GM13976 (cell line): ENCODE data around the gene AKT2.

ENCODE experiments used
- DNase-seq: peaks from one replicate; pipeline ENCODE4 v3.0.0; 2012; ENCODE audit warnings: low spot score
- CTCF ChIP-seq: IDR thresholded peaks from 2 replicates; pipeline ENCODE4 v1.5.1; 2012; ENCODE audit warnings: borderline replicate concordance, mild to moderate bottlenecking; ENCODE audit not compliant: insufficient read depth; ENCODE audit errors: extremely low read depth, missing control alignments, control extremely low read depth
- in situ Hi-C: fragments of 300-500 bp; cut with MboI; formaldehyde crosslinking; loops from one replicate; pipeline ENCODE4 v1.12.0; 2022; ENCODE audit warnings: low sequenced_read_pairs, mixed read lengths, inconsistent platforms; ENCODE audit not compliant: unreplicated experiment

The AKT2 gene

GRCh38 chr19:40234429-40235237 lies 50.5 kb downstream of the AKT2 start:
- in situ Hi-C loops: loop anchor here (25.0 kb wide), 1 partner anchor 347 kb away; no protein-coding TSS in a partner anchor
- DNase-seq: no peak
- TF ChIP-seq CTCF: no peak

- in situ Hi-C loops: loop anchor here (25.0 kb wide), 1 partner anchor 347 kb away; no protein-coding TSS in a partner anchor
- TF ChIP-seq CTCF: no peak
- no peak for DNase-seq
These were observed 51.2 kb downstream of the AKT2 start for GRCh38 chr19:40233811-40234389.

GRCh38 chr19:40232949-40233810 lies 52.0 kb downstream of the AKT2 start:
- TF ChIP-seq CTCF: no peak
- in situ Hi-C loops: loop anchor here (25.0 kb wide), 1 partner anchor 346 kb away; no protein-coding TSS in a partner anchor
- no peak for DNase-seq

- in situ Hi-C loops: loop anchor here (25.0 kb wide), 1 partner anchor 345 kb away; no protein-coding TSS in a partner anchor
- no peak for TF ChIP-seq CTCF
- DNase-seq: no peak
These were observed 52.7 kb downstream of the AKT2 start for GRCh38 chr19:40232479-40232878.

GRCh38 chr19:40231544-40232424 lies 53.4 kb downstream of the AKT2 start:
- no peak for DNase-seq
- TF ChIP-seq CTCF: no peak

GRCh38 chr19:40231057-40231456 lies 54.1 kb downstream of the AKT2 start:
- no peak for TF ChIP-seq CTCF
- in situ Hi-C loops: loop anchor here (25.0 kb wide), 1 partner anchor 344 kb away; no protein-coding TSS in a partner anchor
- no peak for DNase-seq

More at GRCh38 chr19:40231544-40232424, 53.4 kb downstream of the AKT2 start:
- in situ Hi-C loops: loop anchor here (25.0 kb wide), 1 partner anchor 344 kb away; no protein-coding TSS in a partner anchor
